H1 (cell line): ENCODE data around the gene TMEM223. TPM values are rescaled to one million over a fixed set of nuclear protein-coding genes. Genes with fewer than 3 reads are reported as not detected.

Experiments used
- CTCF ChIA-PET: fragments of 300-600 bp; sonication (Branson Sonifier 250); formaldehyde crosslinking; loops from one replicate; lab custom pipeline; 2021; ENCODE audit not compliant: partially characterized antibody; lab: Charles Lee
- POLR2A ChIA-PET: fragments of 300-600 bp; sonication (Branson Sonifier 250); formaldehyde crosslinking; loops from one replicate; lab custom pipeline; 2021; ENCODE audit warnings: inconsistent platforms; ENCODE audit not compliant: partially characterized antibody; lab: Charles Lee
- DNase-seq, 2 experiments: peaks; one replicate each; pipeline versions ENCODE4 v3.0.0 to v3.0.0-alpha.2; 2010 to 2022; ENCODE audit warnings: low spot score in 2 of 2, low read depth in 1 of 2, mixed read lengths in 1 of 2
- FAIRE-seq: peaks from 2 replicates; lab custom pipeline; 2011; peaks lifted over from hg19 to GRCh38; lab: Jason Lieb, UNC
- H2AFZ ChIP-seq: 2 replicates; pipeline ENCODE4 v1.8.1; 2012; ENCODE audit warnings: low read length, inconsistent platforms
- H2AK5ac ChIP-seq: 2 replicates; pipeline ENCODE4 v1.6.1; 2013; ENCODE audit warnings: low read depth, low read length
- H2BK120ac ChIP-seq: replicated peaks from 2 replicates; pipeline ENCODE3; 2013; ENCODE audit warnings: low read depth, low read length, inconsistent platforms
- H2BK12ac ChIP-seq: 2 replicates; pipeline ENCODE4 v1.6.1; 2013; ENCODE audit warnings: low read depth, low read length
- H2BK15ac ChIP-seq: 2 replicates; pipeline ENCODE4 v1.6.1; 2013; ENCODE audit warnings: low read length
- H2BK20ac ChIP-seq: 2 replicates; pipeline ENCODE4 v1.6.1; 2013; ENCODE audit warnings: low read length
- H2BK5ac ChIP-seq: 2 replicates; pipeline ENCODE4 v1.6.1; 2013; ENCODE audit warnings: low read depth, low read length
- H3K14ac ChIP-seq: 2 replicates; pipeline ENCODE4 v1.6.1; 2013; ENCODE audit warnings: inconsistent platforms; ENCODE audit not compliant: insufficient read length
- H3K18ac ChIP-seq: 2 replicates; pipeline ENCODE4 v1.6.1; 2013; ENCODE audit warnings: low read length; ENCODE audit errors: extremely low read depth
- H3K23ac ChIP-seq: 2 replicates; pipeline ENCODE4 v1.6.1; 2013; ENCODE audit warnings: inconsistent platforms; ENCODE audit not compliant: insufficient read length
- H3K23me2 ChIP-seq: 2 replicates; pipeline ENCODE4 v1.6.1; 2013; ENCODE audit warnings: low read depth, low read length
- H3K27ac ChIP-seq: 2 replicates; pipeline ENCODE4 v1.6.1; 2011; ENCODE audit warnings: low read depth, low read length, inconsistent platforms
- H3K27me3 ChIP-seq, 4 experiments: replicated peaks in 1 of 4; 1 replicate in 1 of 4; 2 replicates in 3 of 4; pipeline versions ENCODE4 v1.6.1 to v1.8.1; 2011 to 2013; ENCODE audit warnings: low read length in 3 of 4, mild to moderate bottlenecking in 3 of 4, inconsistent platforms in 2 of 4, mixed read lengths in 2 of 4, moderate library complexity in 1 of 4; ENCODE audit not compliant: control insufficient read depth in 3 of 4, insufficient read depth in 3 of 4; ENCODE audit errors: extremely low read depth in 1 of 4
- H3K36me3 ChIP-seq, 4 experiments: 2 replicates each; pipeline versions ENCODE4 v1.6.1 to v1.8.1; 2011 to 2013; ENCODE audit warnings: mild to moderate bottlenecking in 4 of 4, low read length in 3 of 4, moderate library complexity in 2 of 4, control low read depth in 1 of 4, inconsistent platforms in 1 of 4; ENCODE audit not compliant: insufficient read depth in 4 of 4, control insufficient read depth in 2 of 4
- H3K4ac ChIP-seq: replicated peaks from 2 replicates; pipeline ENCODE3; 2013; ENCODE audit warnings: low read length, low read depth, mixed read lengths, inconsistent platforms; ENCODE audit not compliant: insufficient read length
- H3K4me1 ChIP-seq, 4 experiments: replicated peaks in 1 of 4; 1 replicate in 1 of 4; 2 replicates in 3 of 4; pipeline versions ENCODE4 v1.6.1 to v1.8.1; 2011 to 2013; ENCODE audit warnings: low read length in 3 of 4, inconsistent platforms in 2 of 4, mixed read lengths in 1 of 4; ENCODE audit not compliant: insufficient read depth in 4 of 4, control insufficient read depth in 3 of 4
- H3K4me2 ChIP-seq, 2 experiments: 2 replicates each; pipeline versions ENCODE4 v1.6.1 to v1.8.1; 2011 to 2013; ENCODE audit warnings: low read depth in 2 of 2, low read length in 2 of 2, control low read depth in 1 of 2, inconsistent platforms in 1 of 2, mild to moderate bottlenecking in 1 of 2; ENCODE audit not compliant: insufficient read depth in 1 of 2
- H3K4me3 ChIP-seq, 4 experiments: fragments of 200-600, 300-600 bp in 1 of 4; sonication (generic), shearing (Covaris generic), sonication (Bioruptor Twin) in 1 of 4; 2 replicates each; pipeline versions ENCODE4 v1.5.1 to v1.8.1; 2011 to 2016; ENCODE audit warnings: low read length in 4 of 4, low read depth in 3 of 4, control low read depth in 2 of 4, inconsistent platforms in 2 of 4, mild to moderate bottlenecking in 2 of 4, mixed read lengths in 1 of 4, moderate library complexity in 1 of 4; ENCODE audit not compliant: insufficient read depth in 2 of 4; ENCODE audit errors: extremely low read depth in 1 of 4
- H3K56ac ChIP-seq: replicated peaks from 2 replicates; pipeline ENCODE3; 2013; ENCODE audit warnings: low read depth, mild to moderate bottlenecking, mixed read lengths, low read length, inconsistent platforms; ENCODE audit not compliant: insufficient read length
- H3K79me1 ChIP-seq: 2 replicates; pipeline ENCODE4 v1.6.1; 2013; ENCODE audit warnings: low read depth, low read length, control low read depth
- H3K79me2 ChIP-seq, 2 experiments: 2 replicates each; pipeline versions ENCODE4 v1.6.1 to v1.8.1; 2012 to 2013; ENCODE audit warnings: low read length in 2 of 2, mild to moderate bottlenecking in 2 of 2, inconsistent platforms in 1 of 2; ENCODE audit not compliant: insufficient read depth in 2 of 2, control insufficient read depth in 1 of 2
- H3K9ac ChIP-seq, 4 experiments: replicated peaks in 1 of 4; 1 replicate in 1 of 4; 2 replicates in 3 of 4; pipeline versions ENCODE4 v1.6.1 to v1.8.1; 2011 to 2013; ENCODE audit warnings: low read depth in 3 of 4, low read length in 3 of 4, control low read depth in 2 of 4, mild to moderate bottlenecking in 2 of 4, moderate library complexity in 2 of 4, inconsistent platforms in 1 of 4; ENCODE audit errors: extremely low read depth in 1 of 4
- H3K9me3 ChIP-seq, 2 experiments: 2 replicates each; pipeline versions ENCODE4 v1.6.1 to v1.8.1; 2012 to 2013; ENCODE audit warnings: mild to moderate bottlenecking in 2 of 2, moderate library complexity in 2 of 2, control low read depth in 1 of 2, inconsistent platforms in 1 of 2, low read depth in 1 of 2, low read length in 1 of 2, mixed read lengths in 1 of 2; ENCODE audit not compliant: insufficient read depth in 2 of 2
- H4K20me1 ChIP-seq, 2 experiments: replicated peaks in 1 of 2; 2 replicates each; pipeline versions ENCODE3 to v1.8.1; 2011 to 2013; ENCODE audit warnings: inconsistent platforms in 2 of 2, low read length in 2 of 2, mild to moderate bottlenecking in 1 of 2; ENCODE audit not compliant: insufficient read depth in 2 of 2, control insufficient read depth in 1 of 2
- H4K5ac ChIP-seq: 2 replicates; pipeline ENCODE4 v1.6.1; 2013; ENCODE audit warnings: low read length, low read depth, mixed read lengths, inconsistent platforms; ENCODE audit not compliant: insufficient read length
- H4K8ac ChIP-seq: 2 replicates; pipeline ENCODE4 v1.8.0; 2013; ENCODE audit warnings: mild to moderate bottlenecking, moderate library complexity, low read length, inconsistent platforms; ENCODE audit not compliant: insufficient read depth; ENCODE audit errors: extremely low read depth
- H4K91ac ChIP-seq: replicated peaks from 2 replicates; pipeline ENCODE3; 2013; ENCODE audit warnings: low read length, mixed read lengths, inconsistent platforms; ENCODE audit not compliant: insufficient read length
- BACH1 ChIP-seq: IDR thresholded peaks from 2 replicates; pipeline ENCODE4 v1.6.1; 2012; ENCODE audit warnings: low read length, improper control_type of control experiment
- CHD2 ChIP-seq: IDR thresholded peaks from 2 replicates; pipeline ENCODE4 v1.6.1; 2012; ENCODE audit warnings: low read length, improper control_type of control experiment
- EGR1 ChIP-seq: IDR thresholded peaks from 2 replicates; pipeline ENCODE4 v1.6.1; 2011; ENCODE audit warnings: low read depth, low read length, borderline replicate concordance
- EZH2 ChIP-seq: fragments of 200-600 bp; sonication (generic); IDR thresholded peaks from 2 replicates; pipeline ENCODE4 v1.7.1; 2012; ENCODE audit warnings: low read depth, mild to moderate bottlenecking, moderate library complexity, low read length, inconsistent platforms; ENCODE audit not compliant: severe bottlenecking
- KDM1A ChIP-seq: fragments of 200-600, 300-600 bp; sonication (generic); IDR thresholded peaks from 2 replicates; pipeline ENCODE4 v1.7.1; 2016; ENCODE audit warnings: mild to moderate bottlenecking, low read length, borderline replicate concordance
- MAFK ChIP-seq: IDR thresholded peaks from 2 replicates; pipeline ENCODE4 v1.6.1; 2012; ENCODE audit warnings: low read depth, mild to moderate bottlenecking, improper control_type of control experiment, low read length
- NRF1 ChIP-seq: IDR thresholded peaks from 2 replicates; pipeline ENCODE4 v1.6.1; 2011; ENCODE audit warnings: mild to moderate bottlenecking, low read depth, low read length, improper control_type of control experiment
- POLR2AphosphoS5 ChIP-seq: IDR thresholded peaks from 2 replicates; pipeline ENCODE4 v1.6.1; 2011; ENCODE audit warnings: low read depth, low read length
- RBBP5 ChIP-seq: IDR thresholded peaks from 2 replicates; pipeline ENCODE4 v1.7.1; 2012; ENCODE audit warnings: low read depth, mild to moderate bottlenecking, inconsistent platforms, low read length, moderate library complexity, borderline replicate concordance
- RNF2 ChIP-seq: fragments of 200-900, 300-1000 bp; sonication (generic); IDR thresholded peaks from 2 replicates; pipeline ENCODE4 v1.7.1; 2016; ENCODE audit warnings: borderline replicate concordance, low read depth, mild to moderate bottlenecking, antibody characterized with exemption, low read length; ENCODE audit not compliant: poor library complexity, severe bottlenecking; ENCODE audit errors: missing control alignments
- SP2 ChIP-seq: IDR thresholded peaks from 2 replicates; pipeline ENCODE4 v1.6.1; 2012; ENCODE audit warnings: mild to moderate bottlenecking, low read length, inconsistent platforms
- ZNF274 ChIP-seq: IDR thresholded peaks from 2 replicates; pipeline ENCODE4 v1.7.0; 2012; ENCODE audit warnings: low read length, borderline replicate concordance; ENCODE audit errors: extremely low read depth
- WGBS, 2 experiments: shearing (Covaris generic) in 1 of 2; methylation state at CpG; one replicate each; pipeline versions ENCODE4 v1.1.6 to v1.1.7; 2013 to 2015; ENCODE audit warnings: low lambda C conversion rate in 2 of 2, mixed read lengths in 2 of 2, inconsistent platforms in 1 of 2, low coverage in 1 of 2, missing lambda C conversion rate in 1 of 2; ENCODE audit not compliant: insufficient replicate concordance in 2 of 2, insufficient coverage in 1 of 2, insufficient read length in 1 of 2; ENCODE audit errors: extremely low coverage in 1 of 2, missing lambda C conversion rate in 1 of 2; 5-methylcytosine and 5-hydroxymethylcytosine counted together
- polyA plus RNA-seq, 7 experiments: library from polyadenylated mRNA; depleted of rRNA in 3 of 7; stranded (reverse) in 5 of 7; unstranded in 2 of 7; fragments of >200 nt in 5 of 7; fragments of 200-250 nt in 2 of 7; gene quantifications; 1 replicate in 5 of 7; 2 replicates in 1 of 7; 4 replicates in 1 of 7; pipeline versions ENCODE4 v1.2.1 to v1.2.3, GENCODE V29; 2011 to 2013; ENCODE audit warnings: missing spikeins in 2 of 7, mixed read lengths in 2 of 7
- total RNA-seq: library from RNA; stranded (reverse); fragmentation: NEBNext Ultra II Directional; extraction: Animal tissue kit (Norgen Biotek cat#: 25700); gene quantifications from 2 replicates; pipeline ENCODE4 v1.2.1, GENCODE V29; 2021

Gene TMEM223
- total and polyA plus RNA-seq, 2 of the 8 experiments (the other 6 are each of a cell fraction or from before 2014, with no cell fraction given): 22.9 to 64.1 TPM

DNA sequence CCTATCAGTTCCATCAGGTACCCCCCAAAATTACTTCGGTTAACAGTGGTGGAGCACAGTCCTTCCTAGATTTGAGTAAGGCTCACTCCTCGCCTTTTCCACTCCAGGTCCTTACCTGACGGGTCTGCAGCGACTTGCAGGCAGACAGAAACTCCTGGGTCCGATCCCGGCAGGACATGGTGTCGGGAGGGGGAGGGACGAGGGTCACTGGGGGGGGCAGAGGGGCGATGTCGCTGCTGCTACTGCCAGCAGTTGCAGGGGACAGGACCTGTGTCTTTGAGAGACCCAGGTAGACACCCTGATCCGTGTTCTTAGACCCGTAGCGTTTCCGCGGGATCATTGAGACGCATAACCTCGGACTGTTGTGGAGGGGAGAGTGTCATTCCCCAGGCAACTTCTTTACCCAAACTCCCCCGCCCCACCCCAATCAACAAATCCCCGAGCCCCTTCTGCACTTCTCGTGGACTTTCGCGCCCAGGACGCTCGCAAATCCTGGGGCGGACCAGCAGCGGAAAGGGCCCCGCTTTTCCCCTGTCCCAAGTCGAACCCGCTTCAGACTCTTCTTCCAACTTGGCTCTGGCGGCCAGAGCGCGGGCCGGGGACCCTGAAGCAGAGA lies 39.2 kb upstream of the TMEM223 start:
- H2AFZ ChIP-seq: no peak overlapping the region
- peak overlapping the region; percentile 84; the same call in 1 of the 2 replicates for H2BK5ac ChIP-seq
- H2BK120ac ChIP-seq: no peak overlapping the region
- ChIA-PET CTCF (interaction anchor here (0.8 to 2.1 kb wide), 3 partner anchors 9 to 55 kb away, joined by 5 to 7 read pairs (median 7); partner anchors contain the start of gene WDR74), POLR2A (interaction anchor here (0.8 to 13.8 kb wide), 31 partner anchors 9 to 239 kb away, joined by 3 to 398 read pairs (median 13); partner anchors contain the start of genes BSCL2, C11orf98, CSKMT and GNG3)
- H3K79me2 ChIP-seq: peaks cover 7 to 19% of the 10 kb centered on the region in 2 experiments; a peak in 3 of 4 replicates
- no peak overlapping the region for H2BK15ac ChIP-seq
- no peak overlapping the region for H4K5ac ChIP-seq
- peaks cover 0 to 17% (median 2%) of the 10 kb centered on the region in 4 experiments; a peak in 2 of 7 replicates for H3K4me1 ChIP-seq
- DNase-seq: no peak
- H3K79me1 ChIP-seq: peaks cover 10% of the 10 kb centered on the region
- no peaks in the 10 kb centered on the region for H3K9me3 ChIP-seq
- peak overlapping the region; percentile 88 to 92 for H3K4me2 ChIP-seq
- H3K4me3 ChIP-seq: peak overlapping the region; percentile 76 to 94 (median 92)
- H3K27ac ChIP-seq: peak overlapping the region; percentile 80
- H3K18ac ChIP-seq: no peak overlapping the region; the same call in 1 of the 2 replicates
- no peak overlapping the region for H4K91ac ChIP-seq
- peak overlapping the region; percentile 24 for H3K56ac ChIP-seq
- no peak overlapping the region for H2BK20ac ChIP-seq
- H3K4ac ChIP-seq: no peak overlapping the region
- 5% methylated on average over 28 of the region's 33 CpGs; no CpG with 5 or more reads in 1 of the 2 experiments for WGBS, 2 experiments
- H3K9ac ChIP-seq: peak overlapping the region; percentile 38 to 91 (median 83)
- H2BK12ac ChIP-seq: no peak overlapping the region
- no peak overlapping the region for H2AK5ac ChIP-seq
- FAIRE-seq: no peak
- H3K36me3 ChIP-seq: peaks cover 19 to 34% (median 32%) of the 10 kb centered on the region in 4 experiments
- H3K14ac ChIP-seq: no peak overlapping the region
- H3K27me3 ChIP-seq: no peaks in the 10 kb centered on the region
- no peak overlapping the region for H3K23ac ChIP-seq
- peaks cover 5 to 7% of the 10 kb centered on the region in 2 experiments for H4K20me1 ChIP-seq
- H3K23me2 ChIP-seq: peaks cover 7% of the 10 kb centered on the region
- H4K8ac ChIP-seq: no peak overlapping the region; the same call in 1 of the 2 replicates
- TF ChIP-seq CHD2 (no peak), NRF1 (no peak), EGR1 (0 out of 2 replicates have a peak, but pooled peaks have one; percentile 12), EZH2 (no peak), KDM1A (no peak), SP2 (no peak), POLR2AphosphoS5 (no peak; the same call in 1 of the 2 replicates), ZNF274 (no peak), RNF2 (no peak), RBBP5 (0 out of 2 replicates have a peak, but pooled peaks have one; percentile 69), MAFK (no peak), BACH1 (no peak)
